DOHH2 (cell line): Measurements from ENCODE around the gene MRPS12.

Experiments
- CTCF ChIP-seq: fragments of 200-600 bp; sonication (generic); IDR thresholded peaks from one replicate; pipeline ENCODE4 v1.5.1; 2014; ENCODE audit warnings: antibody characterized with exemption, mild to moderate bottlenecking, low read depth, low read length; ENCODE audit not compliant: poor library complexity, severe bottlenecking
- EZH2phosphoT487 ChIP-seq: fragments of 200-600 bp; sonication (generic); IDR thresholded peaks from 2 replicates; pipeline ENCODE4 v1.6.1; 2017; ENCODE audit warnings: borderline replicate concordance, mild to moderate bottlenecking, antibody characterized with exemption, low read length, moderate library complexity, mixed read lengths

- TF ChIP-seq CTCF (no peak), EZH2phosphoT487 (no peak)
Measured at GRCh38 chr19:38975214-38975860, 44.6 kb downstream of the MRPS12 start, which contains the start of gene FBXO17.
